ENCODE data around the gene IRX1.

The IRX1 gene

GRCh38 chr5:3601911-3602782, 6.5 kb downstream of the IRX1 start:
- TF ChIP-seq, protein P1, sequence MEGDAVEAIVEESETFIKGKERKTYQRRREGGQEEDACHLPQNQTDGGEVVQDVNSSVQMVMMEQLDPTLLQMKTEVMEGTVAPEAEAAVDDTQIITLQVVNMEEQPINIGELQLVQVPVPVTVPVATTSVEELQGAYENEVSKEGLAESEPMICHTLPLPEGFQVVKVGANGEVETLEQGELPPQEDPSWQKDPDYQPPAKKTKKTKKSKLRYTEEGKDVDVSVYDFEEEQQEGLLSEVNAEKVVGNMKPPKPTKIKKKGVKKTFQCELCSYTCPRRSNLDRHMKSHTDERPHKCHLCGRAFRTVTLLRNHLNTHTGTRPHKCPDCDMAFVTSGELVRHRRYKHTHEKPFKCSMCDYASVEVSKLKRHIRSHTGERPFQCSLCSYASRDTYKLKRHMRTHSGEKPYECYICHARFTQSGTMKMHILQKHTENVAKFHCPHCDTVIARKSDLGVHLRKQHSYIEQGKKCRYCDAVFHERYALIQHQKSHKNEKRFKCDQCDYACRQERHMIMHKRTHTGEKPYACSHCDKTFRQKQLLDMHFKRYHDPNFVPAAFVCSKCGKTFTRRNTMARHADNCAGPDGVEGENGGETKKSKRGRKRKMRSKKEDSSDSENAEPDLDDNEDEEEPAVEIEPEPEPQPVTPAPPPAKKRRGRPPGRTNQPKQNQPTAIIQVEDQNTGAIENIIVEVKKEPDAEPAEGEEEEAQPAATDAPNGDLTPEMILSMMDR (IDR thresholded peaks at IDR 0.05; ENCODE audit: borderline replicate concordance, insufficient read depth, low read depth, low read length) = no peak
- no peak overlapping the region for H3K4me3 ChIP-seq (ENCODE audit: low read depth, low read length)

DNA sequence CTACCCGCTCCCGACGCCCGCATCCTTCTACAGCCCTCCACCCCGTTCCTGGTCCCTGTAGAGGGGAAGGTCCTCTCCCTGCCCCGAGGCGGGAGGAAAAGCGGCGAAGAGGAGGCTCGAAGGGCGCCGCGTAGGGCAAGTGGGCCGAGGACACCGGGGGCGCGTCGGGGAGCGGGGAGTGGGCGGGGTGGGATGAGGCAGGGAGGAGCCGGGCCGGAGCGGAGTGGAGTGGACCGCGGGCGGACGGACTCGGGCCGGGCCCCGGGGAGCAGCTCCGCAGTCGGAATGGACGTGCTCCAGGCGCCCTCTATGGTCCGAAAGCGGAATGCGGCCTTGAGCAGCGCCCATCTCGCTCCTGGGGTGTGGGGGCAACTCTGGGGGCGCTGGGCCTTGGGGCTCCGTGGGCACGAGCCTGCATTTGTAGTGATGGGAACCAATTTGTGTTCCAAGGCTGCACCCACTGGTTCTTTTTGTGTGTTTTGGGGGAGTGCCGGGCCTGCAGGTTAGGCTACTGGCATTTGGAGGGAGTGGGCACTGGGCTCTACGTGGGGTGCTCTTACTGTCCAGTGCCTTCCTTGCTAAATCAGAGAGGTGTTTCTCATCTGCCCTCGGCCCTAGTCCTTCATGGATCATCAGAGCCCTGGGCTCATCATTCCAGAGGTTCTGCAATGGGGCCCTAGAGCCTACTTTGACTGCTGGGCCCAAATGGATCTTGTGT, 7.3 kb downstream of the IRX1 start:
- TF ChIP-seq, protein P1 (IDR thresholded peaks at IDR 0.05; ENCODE audit: borderline replicate concordance, insufficient read depth, low read depth, low read length) = no peak
- H3K4me3 ChIP-seq (ENCODE audit: low read depth, low read length) = no peak overlapping the region

- TF ChIP-seq, protein P1 (IDR thresholded peaks at IDR 0.05; ENCODE audit: borderline replicate concordance, insufficient read depth, low read depth, low read length) = no peak
- H3K4me3 ChIP-seq (ENCODE audit: low read depth, low read length) = no peak overlapping the region
Measured at GRCh38 chr5:3604501-3604900, 8.9 kb downstream of the IRX1 start.

DNA sequence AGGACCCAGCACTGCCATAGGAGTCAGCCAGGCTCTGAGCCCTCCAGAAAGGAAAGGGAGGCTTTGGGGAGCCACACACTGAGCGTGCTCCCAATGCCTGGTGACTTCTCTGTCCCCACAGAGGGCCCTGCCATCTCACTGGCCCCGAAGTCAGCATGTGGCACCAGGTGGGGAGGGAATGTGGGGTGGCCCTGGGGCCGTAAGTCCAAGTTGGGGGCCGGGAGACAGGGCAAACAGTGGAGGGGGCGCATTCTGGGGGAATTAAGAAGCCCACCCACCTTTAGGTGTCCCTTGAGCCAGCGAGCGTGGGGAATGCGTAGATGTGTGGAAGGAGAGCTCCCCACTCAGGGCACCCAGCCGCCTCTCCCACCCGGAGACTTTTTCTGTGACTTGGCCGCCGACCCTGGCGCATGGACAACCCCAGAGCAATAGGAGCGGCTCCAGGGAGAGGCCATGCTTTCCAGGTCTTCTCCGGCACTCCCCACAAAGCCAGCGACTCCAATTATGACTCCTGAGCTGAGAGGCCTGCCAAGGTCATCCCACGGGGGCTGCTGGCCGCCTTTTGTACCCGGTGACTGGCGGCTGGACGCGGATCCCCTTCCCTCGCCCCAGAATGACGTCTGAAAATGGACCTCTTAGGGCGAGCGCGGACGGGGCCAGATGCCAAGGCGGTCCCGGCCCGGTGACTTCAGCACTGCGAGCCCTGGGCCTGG, 9.8 kb downstream of the IRX1 start:
- H3K4me3 ChIP-seq (ENCODE audit: low read depth, low read length) = no peak overlapping the region
- TF ChIP-seq, protein P1 (IDR thresholded peaks at IDR 0.05; ENCODE audit: borderline replicate concordance, insufficient read depth, low read depth, low read length) = no peak

DNA sequence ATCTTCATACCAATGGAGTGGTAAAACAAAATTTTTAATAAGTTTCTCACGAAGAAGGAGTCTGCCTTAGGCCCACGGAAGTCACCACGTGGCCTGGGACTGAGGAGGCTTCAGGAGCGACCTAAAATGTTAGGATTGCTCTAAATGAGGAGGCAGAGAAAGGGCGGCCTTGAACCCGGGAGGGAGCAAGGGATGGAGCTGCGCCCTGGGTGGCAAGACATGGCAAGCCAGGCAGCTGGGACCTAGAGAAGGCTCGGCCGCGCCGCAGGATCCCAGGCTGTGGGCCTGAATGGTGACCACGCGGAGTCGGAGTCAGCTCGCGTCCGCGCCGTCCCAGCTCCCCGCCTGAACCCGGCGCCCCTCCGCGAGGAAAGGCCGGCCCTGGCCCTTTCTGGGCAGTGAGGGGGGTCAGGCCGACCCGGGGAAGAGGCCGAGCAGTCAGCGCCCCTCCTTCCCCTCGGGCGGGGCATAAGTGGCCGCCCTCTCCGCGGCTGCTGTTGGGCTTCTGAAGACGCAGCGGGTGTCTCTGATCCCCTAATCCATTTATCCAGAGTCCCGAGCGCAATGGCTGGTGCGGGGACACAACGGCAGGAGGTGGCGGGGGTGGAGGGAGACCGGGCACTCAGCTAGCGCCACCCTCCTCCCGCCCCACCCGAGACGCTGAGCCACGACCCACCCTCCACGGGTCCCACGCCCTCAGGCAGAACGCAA, 10.6 kb downstream of the IRX1 start:
- H3K4me3 ChIP-seq (ENCODE audit: low read depth, low read length) = no peak overlapping the region
- TF ChIP-seq, protein P1 (IDR thresholded peaks at IDR 0.05; ENCODE audit: borderline replicate concordance, insufficient read depth, low read depth, low read length) = no peak

- no peak overlapping the region for H3K4me3 ChIP-seq (ENCODE audit: low read depth, low read length)
- TF ChIP-seq, protein P1 (IDR thresholded peaks at IDR 0.05; ENCODE audit: borderline replicate concordance, insufficient read depth, low read depth, low read length) = no peak
Measured at GRCh38 chr5:3607541-3608181, 12.0 kb downstream of the IRX1 start.

All from GM12875 (cell line).